ENCODE measurements around the gene SMYD5.
A peak's percentile ranks its signal among the peaks of the same experiment; 100 is the strongest.

The SMYD5 gene

DNA sequence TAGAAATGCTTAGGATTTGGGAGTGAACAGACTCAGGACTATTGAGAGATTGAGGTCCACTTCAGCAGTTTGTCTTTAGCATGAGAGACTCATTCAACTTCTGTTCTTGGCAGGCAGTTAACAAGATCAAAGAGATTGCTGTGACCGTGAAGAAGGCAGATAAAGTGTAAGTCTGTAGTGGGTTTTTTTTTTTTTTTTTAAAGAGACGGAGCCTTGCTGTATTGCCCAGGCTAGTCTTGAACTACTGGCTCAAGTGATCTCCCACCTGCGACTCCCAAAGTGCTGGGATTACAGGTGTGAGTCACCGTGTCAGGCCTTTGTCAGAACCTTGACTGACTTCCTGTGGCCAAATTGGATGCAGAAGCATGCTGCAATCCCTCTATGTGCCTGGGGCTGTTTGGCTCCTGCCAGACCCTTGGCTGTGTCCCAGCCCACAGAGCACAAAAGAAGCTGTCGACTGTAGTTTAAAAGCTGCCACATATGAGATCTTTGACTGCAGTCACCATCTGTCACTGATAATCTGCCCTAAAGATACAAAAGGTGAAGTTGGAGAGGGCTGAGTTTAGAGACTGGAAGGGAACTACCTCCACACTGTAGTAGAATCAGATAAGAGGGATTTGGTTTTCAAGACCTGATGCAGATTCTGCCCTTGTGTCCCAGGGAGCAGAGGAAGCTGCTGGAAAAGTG lies 30.0 kb downstream of the SMYD5 start:
- DNase-seq, result no peak

DNA sequence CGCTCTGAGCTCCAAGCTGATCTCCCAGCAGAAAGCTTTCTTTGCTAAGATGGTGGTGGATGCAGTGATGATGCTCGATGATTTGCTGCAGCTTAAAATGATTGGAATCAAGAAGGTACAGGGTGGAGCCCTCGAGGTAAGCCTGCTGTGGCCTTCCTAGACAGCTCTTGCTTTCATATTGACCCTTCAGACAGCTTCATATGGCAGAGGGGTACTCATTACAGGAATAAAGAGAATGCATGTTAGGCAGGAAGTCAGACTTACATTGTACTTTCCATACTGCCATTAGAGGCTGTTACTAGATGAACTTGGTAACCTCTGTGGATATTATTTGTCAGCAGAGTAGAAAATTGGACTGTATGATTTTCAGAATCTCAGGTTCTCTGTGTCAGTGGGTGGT lies 30.5 kb downstream of the SMYD5 start:
- DNase-seq, result peak; percentile 53

DNA sequence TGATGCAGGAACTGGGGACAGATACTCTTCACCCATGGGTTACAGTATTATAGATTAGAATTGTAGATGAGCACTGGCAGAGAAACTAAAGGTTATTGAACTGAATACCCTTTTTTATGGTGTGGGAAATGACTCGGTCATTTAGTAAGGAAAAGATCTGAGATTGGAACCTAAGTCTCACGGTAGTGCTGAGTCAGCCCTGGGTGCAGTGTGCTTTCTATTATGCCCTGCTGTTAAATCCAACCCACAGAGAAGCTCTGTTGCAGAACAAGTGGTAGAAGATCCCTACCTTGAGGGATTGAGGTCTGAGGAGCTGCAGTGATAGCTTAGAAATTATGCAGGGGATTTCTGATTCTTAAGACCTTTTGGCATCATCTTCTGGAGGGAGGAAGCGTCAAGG lies 32.8 kb downstream of the SMYD5 start:
- DNase-seq, result no peak

DNA sequence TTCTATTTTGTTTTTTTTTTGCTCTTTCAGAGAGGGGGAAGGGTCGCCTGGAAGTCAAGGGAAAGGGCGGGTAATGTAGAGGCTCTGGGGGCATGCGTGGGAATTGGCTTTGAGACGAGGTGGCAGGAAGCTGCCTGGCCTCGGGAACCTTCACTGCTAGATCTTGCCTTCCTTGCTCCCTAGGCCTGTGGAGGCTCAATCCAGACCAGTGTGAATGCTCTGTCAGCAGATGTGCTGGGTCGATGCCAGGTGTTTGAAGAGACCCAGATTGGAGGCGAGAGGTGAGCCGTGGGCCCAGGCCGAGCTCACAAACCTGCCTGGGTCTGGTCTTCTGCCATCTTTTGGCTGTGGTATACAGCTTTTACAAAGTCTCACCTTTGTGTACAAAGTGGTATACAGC lies 35.6 kb downstream of the SMYD5 start:
- no peak for DNase-seq

DNA sequence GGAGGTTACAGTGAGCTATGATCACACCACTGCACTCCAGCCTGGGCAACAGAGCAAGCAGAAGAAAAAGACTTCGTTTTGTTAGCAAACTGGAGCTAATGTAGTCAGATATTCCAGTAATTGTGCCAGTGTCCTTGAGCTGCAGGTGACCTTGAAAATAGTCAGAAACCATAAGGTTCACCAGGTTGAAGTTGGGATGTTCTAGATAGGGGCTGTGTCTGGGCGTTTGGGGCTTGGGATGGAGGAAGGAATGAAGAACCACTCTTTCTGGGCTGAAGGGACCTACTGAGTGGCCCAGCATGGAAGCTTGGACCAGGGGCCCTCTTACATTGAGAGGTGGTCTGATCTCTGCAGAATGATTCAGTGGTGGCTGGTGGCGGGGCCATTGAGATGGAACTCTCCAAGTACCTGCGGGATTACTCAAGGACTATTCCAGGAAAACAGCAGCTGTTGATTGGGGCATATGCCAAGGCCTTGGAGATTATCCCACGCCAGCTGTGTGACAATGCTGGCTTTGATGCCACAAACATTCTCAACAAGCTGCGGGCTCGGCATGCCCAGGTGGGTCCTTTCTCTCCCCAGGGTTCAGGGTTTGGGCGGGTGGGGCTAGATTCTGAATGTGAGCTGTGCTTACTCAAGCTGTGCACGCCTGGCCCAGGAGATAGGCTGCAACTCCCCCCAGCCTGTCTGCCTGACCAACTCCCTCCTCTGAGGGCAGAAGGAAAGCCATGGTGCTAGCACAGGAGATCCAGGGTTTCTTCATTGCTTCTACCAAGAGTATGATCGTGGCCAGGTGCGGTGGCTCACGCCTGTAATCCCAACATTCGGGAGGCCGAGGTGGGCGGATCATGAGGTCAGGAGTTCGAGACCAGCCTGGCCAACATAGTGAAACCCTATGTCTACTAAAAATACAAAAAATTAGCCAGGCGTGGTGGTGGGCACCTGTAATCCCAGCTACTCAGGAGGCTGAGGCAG lies 37.1 kb downstream of the SMYD5 start:
- no peak for DNase-seq

DNA sequence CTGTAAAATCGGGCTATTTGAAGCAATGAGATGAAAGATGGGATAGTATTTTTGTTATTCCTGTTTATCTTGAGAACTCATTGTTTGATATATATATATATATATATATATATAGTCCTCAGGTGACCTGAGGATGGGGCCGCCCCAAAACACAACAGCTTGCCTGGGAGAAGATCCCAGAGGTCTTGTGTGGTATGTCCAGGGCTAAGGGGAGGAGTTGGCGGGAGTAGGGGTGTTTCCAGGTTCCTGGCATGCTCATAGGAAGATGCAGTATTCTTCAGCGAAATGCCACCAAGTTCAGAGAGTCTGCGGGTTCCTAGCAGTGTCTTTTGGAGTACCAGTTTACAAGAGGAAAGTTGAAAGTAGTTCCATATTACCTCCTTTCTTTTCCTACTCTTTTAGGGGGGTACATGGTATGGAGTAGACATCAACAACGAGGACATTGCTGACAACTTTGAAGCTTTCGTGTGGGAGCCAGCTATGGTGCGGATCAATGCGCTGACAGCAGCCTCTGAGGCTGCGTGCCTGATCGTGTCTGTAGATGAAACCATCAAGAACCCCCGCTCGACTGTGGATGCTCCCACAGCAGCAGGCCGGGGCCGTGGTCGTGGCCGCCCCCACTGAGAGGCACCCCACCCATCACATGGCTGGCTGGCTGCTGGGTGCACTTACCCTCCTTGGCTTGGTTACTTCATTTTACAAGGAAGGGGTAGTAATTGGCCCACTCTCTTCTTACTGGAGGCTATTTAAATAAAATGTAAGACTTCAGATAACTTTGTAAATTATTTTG lies 38.4 kb downstream of the SMYD5 start:
- DNase-seq, result no peak

DNA sequence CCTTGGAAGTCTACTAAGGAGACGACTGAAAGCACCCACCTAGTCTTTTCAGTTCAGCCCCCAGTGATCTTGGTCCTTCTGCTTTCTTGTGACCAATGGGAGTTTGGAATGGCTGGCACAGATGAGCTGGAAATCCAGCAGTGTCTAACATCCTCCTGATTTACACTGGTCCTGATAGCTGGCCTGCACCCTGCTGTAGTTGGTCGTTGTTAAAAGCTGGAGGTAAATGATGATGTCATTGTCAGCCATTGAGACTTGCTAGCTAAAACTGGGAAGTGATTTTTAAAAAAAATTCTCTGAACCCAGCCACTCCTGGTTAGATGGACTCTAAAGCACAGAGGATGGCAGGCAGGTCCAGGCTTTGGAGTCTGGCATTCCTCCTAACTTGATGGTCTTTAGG lies 39.4 kb downstream of the SMYD5 start:
- DNase-seq, result no peak

DNA sequence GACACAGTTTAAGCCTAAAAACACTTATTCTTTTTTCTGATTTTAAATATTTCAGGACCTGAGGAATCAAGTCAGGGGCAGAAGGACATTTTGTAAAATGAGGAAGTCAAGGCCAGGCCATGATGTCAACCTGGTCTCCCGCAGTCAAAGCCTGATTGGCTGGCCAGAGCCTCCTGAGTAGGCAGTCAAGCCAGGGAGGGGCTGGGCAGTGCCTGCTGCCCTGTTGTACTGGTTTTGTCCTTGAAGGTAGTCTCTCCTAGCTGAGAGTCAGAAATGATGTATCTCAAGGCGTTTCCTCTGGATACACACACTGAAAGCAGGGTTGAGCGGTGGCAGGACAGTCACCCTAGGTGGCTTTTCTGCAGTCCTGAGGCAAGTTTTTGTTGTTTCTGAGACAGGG lies 39.9 kb downstream of the SMYD5 start:
- no peak for DNase-seq

DNA sequence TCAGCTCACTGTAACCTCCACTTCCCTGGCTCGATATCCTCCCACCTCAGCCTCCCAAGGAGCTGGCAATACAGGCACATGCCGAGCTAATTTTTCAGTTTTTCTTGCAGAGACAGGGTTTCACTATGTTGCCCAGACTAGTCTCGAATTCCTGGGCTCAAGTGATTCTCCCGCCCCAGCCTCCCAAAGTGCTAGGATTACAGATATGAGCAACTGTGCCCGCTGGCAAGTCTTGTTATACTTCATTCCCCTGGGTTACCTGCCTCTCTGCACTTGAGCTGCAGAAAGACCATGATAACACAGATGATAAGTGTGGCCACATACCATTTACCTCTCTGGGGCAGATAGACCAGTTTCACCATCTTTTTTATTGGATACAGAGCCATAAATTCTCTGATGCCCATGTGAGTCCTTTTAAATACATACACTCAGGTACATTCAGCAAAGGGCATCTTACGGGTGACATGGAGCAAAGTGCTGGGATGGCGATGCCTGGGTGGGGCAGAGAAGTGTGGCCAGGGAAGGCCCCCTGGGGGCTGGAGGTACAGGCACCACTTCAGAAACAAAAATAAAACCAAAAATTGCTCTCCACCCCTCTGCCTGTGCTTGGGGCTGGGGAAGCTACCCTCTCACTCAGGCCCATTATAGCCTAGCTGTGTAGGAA lies 40.4 kb downstream of the SMYD5 start:
- no peak for DNase-seq

DNA sequence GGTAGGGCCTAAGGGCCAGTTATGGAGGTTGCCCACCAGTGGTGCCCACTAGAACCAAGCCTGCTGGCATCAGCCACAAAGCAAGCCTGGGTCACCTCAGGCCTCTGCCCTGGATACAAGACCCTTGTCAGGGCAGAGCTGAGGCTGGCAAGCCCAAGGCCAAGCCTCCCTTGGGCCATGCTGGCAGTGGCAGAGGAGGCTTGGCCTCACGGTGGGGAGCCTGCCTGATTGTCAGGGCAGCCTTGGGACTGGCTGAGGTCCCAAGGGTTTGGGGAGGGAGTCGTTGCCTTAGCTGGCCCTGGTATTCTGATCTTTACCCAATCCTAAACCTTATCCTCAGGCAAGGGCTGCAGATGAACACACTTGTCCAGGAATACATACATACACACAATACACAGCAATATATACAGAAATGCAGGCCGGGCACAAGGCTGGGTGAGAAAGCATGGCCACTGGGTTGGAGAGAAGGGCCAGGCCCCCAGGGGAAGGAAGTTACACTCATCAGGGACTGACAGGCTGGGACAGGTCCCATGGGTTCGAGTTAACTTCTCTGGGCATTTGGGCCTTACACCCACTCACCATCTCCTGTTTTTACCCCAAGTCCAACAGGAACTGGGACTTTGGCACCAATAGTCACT lies 41.1 kb downstream of the SMYD5 start:
- DNase-seq, result no peak

DNA sequence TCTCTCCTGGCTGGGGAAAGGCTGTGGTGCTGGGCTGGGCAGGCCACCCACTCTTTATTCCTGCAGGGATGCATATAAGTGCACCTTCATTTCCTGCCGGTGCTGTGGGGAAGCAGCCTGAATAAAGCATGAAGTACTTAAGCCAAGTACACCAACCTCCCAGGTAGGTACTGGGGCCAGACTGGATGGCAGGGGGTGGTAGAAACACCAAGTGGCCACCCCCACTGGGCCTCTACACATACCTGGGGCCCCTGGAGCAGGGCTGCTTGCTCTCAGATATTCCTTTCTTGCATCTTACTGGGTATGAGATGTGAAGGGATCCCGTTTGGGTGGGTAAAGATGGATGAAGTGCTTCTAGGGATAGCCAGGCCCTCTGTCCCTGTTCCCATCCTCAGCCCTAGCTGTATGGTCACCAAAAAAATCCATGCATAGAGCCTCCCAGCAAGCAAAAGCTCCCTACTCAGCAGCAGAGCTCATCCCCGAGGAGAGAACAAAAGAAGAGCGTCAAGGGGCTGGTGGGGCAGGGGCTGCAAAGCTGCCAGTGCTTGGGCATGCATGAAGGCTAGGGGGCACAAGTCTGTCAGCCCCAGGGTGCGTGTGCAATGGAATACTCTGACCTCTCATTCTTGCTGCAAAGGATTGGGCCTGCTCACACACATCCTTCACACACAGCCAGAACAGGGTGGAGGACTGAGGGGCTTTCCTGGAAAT lies 42.0 kb downstream of the SMYD5 start:
- no peak for DNase-seq

DNA sequence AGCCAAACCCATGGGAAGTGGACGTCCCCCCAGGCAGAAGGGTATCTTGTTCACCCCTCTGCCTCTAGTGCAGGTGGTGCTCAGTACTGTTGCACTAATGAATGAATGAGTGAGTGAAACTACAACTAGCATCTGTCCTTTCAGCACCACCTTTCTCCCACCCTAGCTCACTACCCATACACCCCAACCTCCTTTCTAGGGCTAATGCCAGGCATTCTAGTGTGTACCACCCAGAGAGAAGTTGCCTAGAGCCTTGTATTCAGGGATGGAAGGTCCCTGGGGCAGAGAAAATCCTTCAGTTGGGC lies 42.5 kb downstream of the SMYD5 start:
- no peak for DNase-seq

DNA sequence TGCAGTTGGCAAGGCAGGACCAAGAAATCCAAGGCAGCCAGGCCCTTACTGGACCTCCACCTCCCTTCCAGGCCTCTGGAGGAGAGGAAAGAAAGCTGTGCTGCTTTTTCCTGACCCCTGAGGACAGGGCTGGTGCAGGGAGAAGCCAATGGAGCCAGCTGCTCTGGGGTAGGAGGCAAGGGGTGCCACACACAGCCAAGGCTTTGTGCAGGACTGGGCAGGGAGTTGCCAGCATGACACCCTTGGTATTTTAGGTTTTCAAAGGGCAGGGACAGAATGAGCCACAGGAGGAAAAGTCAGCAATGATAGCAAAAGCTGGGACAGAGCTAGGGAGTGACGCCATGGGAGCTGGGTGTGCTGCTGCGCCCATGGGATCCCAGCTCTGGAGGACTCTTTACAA lies 43.0 kb downstream of the SMYD5 start:
- no peak for DNase-seq

DNA sequence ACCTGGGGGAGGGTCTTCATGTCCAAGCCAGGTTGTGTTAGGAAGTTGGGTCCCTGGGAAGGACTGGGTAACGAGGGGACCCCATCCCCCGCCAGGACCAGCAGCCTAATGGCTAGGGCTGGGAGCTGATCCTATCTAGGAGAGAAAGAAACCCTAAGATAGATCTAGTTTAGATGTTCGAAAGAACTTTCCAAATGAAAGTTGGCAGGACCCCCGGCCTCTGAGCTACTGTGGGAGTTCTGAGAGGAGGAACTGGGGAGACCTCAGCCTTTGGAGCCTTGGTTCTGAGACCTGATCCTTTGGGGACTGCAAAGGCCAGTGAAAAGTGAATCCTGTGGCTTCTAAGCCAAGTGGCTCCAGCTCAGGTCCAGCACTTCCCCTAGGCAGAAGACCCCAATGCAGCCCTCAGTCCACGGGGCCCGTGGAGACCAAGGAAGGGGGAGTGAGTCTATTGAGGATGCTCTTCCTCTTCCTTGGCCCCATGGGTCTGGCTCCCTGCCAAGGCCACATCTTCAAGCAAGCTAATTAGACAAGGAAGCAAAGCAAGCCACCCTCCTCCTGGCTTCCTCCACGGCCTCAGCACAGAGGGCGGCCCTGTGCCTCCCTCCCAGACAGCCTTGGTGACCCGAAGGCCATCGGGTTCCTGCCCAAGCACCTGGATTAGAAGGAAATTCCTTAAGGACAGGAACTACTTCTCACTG lies 43.5 kb downstream of the SMYD5 start:
- DNase-seq, result no peak

DNA sequence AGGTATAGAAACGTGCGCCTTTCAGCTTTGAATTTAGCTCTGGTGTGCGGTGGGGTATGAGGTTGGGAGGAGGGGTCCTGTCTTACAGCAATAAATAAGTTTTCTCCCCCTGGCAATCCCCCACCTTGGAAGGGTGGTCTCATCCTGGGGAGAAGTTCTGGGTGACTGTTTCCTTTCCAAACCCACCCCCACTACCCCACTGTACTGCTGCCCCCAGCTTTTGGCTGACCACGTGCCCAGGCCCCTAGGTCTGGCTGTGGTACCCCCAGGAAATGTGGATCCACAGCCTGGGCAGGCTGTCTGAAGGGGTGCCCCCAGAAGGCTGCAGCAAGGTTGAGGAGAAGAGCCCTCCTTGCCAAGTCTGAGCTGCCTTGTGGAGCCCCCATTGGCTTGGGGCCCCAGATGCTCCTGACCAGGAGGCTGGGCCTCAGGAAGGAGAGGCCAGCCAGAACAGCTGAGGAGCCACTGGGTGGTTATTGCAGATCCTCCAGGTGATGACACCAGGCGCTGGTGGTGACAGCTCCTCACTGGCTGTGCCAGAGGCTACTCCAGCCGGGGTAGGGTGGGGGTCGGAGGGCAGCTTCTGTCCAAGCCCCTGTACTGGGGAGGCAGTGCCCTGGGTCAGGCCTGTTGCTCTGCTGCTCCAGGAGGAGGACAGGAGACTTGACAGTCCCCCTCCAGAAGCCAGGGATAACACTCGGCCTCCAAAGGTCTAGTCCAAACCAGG lies 44.3 kb downstream of the SMYD5 start:
- DNase-seq, result no peak

DNA sequence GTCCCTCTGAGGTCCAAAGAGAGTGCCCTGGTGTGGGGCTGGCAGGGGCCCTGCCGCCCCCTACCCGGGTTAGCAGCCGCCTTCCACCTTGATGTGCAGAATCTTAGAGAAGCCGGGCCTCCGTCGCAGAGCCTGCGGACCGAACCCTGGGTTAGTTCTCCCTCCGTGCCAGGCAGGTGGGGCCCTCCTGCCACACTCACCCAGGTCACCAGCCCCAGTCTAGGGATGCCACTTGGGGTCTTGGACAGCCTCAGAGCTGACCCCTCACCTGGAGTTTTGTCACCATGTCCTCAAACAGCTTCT lies 44.8 kb downstream of the SMYD5 start:
- DNase-seq, result no peak

DNA sequence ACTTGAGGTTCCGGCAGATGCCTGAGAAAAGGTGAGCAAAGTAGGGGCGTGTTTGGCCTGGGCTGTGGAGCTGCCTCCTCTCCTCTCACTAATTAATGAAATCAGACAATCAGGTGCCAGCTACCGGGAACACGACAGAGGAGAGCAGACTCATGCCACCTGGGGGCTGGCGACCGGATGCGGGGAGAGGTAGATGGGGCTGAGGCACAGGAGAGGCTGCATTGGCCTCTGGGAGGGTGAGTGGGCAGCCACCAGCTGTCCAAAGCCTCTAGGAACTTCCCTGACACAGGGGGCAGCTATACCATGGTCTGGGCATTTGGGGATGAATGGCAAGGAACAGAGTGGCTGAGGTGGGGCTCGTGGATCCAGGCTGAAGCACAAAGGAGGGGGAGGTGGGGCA lies 45.2 kb downstream of the SMYD5 start:
- DNase-seq, result no peak

DNA sequence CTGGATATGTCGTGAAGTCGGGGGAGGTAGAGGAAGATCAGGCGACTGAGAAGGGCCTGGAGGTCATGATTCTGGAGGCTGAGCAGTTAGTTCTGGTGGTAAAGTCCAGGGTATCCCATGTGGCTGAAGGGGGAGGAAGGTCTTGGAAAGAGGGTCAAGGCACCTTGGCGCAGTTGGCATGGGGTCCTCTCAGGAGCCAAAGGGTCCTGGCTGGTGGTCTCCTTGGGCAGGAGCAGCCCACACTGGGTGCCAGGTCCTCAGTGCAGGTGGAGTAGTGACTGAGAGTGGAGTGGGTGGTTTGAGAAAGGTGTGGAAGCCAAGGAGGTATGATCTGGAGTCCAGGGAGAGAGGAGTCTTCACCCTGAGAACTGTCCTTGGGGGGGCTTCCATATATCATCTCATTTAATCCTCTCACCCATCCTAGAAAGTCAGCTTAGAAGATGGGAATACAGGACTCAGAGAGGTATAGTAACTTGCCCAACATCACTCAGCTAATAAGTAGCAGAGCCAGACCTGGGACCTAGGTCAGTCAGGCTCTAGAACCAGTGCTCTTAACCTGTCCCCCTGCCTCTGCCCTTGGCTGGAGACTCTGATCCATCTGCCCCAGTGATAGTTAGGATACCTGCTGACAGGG lies 45.8 kb downstream of the SMYD5 start:
- DNase-seq, result no peak

DNA sequence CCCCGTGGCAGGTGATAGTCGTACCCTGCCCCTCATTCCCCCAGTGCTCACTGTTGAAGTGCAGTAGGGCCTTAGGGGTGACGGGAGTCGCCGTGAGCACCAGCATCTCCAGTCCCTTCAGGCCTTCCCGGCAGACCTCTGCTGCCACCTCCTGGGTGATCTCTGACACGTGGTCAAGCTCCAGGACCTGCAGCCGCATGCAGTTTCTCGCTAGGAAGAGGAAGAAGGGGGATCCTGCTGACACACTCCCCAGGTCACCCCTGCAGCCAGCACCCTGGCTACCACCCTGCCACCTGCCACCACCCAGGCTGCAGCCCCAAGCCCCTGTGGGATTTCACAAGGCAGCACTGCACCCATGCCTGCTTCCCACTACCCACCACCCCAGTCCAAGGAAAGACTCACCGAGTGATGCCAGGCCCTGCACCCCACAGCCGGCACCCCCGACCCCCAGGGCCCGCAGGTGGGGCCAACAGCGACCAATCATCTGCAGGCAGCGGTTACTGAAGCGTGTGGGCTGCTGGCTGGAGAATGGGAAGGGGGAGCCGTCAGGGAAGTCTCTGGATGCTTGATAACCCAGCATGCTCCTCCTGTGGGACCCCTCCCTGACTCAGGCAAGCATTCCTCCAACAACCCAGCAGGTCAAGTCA lies 46.4 kb downstream of the SMYD5 start:
- DNase-seq, result no peak
